Limb (tissue), 2 donors: Measurements from ENCODE around the gene SLC38A10.

Source experiments
- DNase-seq, 2 donors: peaks; one replicate each; pipeline ENCODE4 v3.0.0-alpha.2; 2016; ENCODE audit errors: extremely low spot score in 2 of 2

The SLC38A10 gene

DNA sequence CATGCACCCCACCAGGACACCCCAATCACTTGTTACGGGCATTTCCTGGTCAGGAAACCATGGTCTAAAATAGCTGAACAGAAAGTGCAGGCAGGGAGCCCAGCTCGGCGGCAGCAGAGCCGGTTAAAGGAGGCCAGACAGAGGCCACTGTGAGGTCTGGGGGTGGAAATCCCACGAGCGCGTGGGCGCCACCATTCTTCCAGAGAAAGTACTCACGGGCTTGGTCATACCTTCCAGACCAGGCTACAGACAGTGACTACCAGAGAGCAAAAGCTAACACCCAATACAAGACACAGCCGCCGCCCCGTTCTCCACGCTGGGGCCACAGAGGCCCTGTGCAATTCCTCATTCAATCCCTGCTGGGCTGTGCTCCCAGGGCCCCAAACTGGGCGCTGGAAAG, 84.2 kb downstream of the SLC38A10 start:
- DNase-seq, result no peak

DNA sequence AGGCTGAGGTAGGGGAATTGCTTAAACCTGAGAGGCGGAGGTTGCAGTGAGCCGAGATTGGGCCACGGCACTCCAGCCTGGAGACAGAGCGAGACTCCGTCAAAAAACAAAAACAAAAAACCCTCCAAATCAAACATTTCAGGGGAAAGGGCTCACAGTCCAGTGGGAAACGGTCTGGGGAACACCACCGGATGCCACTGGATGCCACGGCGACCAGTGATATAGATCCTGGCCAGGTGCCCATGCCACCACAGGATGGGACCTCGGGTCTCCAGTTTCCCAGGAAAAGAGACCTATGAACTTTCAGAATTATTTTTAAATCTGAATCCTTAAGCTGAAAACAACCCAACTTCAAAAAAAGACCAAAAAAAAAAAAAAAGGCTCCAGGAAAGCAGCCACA, 84.6 kb downstream of the SLC38A10 start:
- DNase-seq, result no peak

DNA sequence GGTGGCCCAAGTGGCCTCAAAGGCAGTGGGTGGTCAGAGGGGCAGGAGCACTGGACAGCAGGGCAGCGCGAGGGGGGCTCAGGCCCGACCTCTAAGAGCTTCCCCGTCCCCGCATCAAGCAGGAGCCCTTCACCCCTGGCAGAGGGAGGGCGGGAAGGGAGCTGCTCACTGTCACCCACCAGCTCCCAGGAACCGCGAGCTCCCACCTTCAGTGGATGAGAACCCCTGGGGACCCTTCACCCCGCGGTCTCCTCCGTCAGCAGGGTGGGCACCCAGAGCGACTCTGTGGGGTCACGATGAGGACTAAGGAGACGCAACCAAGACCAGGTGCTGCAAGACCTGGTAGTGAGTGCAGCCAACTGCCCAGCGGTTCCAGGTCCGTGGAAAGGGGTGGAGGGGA, 86.0 kb downstream of the SLC38A10 start:
- DNase-seq, result no peak

DNA sequence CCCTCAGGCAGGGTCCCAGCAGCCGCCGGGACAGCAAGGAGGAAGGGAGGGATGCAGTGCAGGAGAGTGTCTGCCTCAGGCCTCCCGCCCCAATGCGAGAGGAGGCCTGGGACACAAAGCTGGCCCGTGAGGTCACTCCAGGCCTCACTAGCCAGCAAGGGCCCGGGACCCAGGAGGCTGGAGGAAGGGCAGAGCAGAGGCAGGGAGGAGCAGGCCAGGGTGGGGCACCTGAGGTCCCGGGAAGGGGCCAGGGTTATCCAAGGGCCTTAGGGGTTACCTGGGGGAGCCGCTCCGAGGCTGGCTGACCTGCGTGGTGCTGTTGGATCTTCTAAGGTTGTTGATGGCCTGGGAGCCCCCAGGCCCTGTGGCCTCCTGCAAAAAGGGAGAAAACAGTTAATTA, 86.5 kb downstream of the SLC38A10 start:
- DNase-seq, result no peak

DNA sequence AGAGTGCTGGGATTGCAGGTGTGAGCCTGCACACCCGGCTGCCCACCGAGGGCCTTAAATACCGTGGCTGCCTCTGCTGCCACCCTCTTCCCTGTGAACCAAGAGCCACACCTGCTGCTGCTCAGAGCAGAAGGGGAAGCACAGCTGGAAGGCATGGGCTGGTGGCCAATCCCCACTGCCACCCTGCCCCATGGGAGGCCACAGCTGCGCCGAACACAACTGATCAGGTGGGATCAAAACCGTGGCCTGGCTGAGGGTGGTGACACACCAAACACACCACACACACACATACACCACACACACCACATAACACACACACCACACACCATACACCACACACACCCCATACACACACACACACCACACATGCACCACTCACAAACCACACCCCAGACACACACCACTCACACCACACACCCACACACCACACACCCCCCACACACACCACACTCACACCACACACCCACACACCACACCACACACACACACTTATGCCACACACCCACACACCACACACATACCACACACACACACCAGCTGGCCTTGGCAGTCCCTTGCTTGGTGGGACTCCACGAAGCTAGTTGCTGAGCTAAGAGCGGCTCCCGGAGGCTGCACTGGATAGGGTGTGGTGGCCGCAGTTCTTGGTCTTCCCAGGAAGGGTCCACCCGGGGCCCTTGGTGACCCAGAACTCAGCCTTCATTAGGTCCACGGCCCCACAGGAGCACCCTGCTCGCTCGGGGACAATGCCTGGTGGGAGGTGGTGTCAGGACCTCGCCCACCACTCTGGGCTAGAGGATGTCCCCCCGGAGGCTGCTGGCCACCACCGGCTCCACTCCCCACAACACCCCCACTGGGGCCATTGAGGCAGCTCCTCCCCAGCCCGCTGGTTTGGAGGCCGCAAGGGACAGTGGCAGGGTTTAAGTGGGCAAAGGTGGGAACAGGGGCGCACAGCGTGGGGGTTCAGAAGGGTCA, 87.2 kb downstream of the SLC38A10 start:
- DNase-seq, result no peak

DNA sequence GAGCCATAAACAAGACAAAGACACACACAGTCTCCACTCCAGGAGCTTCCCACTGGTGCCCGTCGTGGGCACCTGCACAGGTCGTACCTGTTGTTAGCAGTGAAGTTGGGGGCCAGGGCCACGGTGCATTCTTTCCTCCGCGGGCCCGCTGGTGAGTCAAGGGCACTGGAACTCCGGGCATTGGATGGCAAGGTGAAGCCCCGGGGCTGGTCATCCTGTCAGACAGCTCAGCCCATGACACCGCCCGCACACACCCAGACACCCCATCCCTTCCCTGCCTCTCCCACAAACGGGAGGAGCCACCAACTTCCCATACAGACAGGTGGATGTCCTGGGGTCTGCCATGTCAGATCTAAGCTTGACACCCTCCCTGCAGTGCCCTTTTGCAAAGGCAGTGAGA, 88.5 kb downstream of the SLC38A10 start:
- no peak for DNase-seq

DNA sequence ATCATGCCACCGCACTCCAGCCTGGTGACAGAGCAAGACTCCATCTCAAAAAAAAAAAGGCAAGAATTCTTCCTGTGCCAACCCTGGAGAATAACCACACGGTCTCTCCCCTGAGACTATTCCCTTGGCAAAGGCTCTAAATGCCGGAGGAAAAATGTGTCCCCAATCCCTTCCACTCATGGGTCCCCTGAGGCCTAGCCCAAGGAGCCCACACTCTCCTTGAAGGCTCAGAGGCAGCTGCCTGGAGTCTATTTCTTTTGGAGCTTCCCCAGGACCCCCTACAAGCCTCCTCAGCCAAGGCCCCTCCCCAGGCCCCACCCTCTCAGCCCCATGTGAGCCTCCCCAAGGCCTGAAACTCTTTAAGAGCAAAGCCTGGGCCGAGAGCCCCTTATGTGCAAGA, 88.9 kb downstream of the SLC38A10 start:
- DNase-seq, result no peak

DNA sequence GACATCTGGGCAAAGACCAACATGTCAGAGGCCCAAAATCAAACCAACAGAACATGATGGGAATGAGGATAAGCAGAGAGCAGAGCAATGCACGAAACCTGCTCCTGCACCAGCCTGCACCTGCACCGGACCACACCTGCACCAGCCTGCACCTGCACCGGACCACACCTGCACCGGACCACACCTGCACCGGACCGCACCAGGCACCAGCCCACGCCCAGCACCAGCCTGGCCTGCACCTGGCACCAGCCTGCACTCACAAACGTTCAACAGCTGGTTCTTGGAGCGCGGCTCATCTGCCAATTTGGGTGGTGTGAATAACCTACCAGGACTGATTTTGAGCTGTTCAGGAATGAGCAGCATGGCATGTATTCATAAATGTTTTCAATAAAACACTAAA, 90.5 kb downstream of the SLC38A10 start:
- no peak for DNase-seq

DNA sequence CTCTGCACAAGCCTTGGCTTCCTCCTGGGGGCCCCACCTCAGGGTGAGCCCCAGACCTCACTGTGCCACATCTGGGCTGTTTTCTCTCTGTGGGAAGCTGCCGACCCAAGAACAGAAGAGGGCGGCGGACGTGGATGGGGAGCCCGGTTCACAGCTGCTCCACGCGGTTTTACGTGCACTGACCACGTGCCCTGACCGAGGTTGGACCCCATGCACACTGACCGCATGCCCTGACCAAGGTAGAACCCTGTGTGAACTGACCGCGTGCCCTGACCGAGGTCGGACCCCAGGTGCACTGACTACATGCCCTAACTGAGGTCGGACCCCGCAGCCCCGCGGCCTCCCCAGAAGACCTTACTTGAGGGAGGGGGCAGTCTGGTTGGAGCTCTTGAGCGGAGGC, 92.0 kb downstream of the SLC38A10 start:
- DNase-seq, result no peak

DNA sequence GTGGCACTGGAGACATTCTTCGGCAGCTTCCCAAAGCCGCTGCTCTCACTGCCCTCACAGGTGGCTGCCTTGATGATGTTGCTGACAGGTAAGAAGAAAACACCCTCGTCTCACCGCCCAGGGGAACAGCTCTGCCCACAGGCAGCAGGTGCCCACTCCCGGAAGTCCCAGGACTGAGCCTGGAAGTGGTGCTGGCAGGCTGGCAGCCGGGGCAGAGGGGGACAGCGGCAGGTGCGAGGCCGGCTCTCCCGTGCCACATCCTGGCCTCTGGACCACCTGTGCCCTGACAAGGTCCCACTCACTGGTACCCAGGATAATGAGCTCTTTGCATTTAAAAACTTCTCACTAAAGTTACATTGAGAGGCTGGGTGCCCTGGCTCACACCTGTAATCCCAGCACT, 92.8 kb downstream of the SLC38A10 start:
- no peak for DNase-seq

DNA sequence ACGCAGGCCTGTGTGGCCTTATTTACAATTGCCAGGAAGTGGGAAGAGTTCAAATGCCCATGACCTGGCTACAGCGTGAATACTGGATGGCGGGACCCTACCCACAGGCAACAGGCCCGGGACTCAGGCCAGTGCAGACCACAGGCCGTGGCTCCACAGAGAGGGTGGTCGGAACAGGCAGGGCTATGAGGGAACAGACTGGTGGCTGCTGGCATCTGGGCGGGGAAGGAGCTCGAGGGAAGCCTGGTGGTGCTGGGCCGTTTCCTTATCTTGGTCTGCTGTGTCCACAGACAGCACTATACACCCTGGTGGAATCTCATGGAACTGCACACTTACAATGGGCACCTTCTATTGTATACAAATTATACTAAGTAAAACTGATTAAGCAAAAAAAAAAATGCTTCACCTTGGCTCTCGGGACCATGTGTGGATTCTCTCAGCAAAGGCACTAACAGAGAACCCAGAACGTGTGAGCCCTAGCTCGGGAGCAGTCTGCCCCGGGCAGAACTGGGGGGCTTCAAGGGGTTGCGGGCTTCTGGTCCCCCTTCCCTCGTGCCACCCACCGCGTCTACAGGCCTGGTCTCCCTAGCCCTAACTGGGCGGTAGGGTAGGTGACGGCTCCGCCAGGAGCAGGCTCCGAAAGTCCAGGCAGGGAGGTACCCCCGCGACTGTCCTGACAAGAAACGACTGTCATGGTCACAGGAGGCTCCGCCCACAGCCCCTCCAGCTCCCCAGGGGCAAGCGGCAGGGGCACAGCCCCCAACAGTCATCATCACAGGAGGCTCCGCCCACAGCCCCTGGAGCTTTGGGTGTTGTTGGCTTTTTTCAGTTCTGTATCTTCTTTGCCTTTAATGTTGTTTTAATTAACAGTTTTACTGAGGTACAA, 94.2 kb downstream of the SLC38A10 start:
- DNase-seq, result peak in 1 of 2 donors; percentile 48

DNA sequence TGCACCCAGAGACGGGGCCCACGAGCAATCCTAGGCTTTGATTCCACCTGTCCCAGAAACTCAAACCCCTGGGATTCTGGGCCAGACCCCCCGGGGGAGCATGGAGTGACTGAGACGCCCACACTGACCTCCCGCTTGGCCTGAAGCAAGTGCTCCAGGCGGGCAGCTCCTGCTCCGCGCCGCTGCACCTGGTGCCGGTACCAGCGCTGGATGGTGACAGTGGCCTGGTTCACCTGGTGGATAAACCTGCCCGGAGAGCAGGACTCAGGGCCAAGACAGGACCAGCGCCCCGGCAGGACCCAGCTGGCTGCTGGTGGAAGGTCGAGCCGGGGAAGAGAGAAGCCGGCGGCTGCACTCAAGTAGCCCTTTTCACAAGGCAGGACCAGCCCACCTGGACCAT, 94.9 kb downstream of the SLC38A10 start:
- no peak for DNase-seq

DNA sequence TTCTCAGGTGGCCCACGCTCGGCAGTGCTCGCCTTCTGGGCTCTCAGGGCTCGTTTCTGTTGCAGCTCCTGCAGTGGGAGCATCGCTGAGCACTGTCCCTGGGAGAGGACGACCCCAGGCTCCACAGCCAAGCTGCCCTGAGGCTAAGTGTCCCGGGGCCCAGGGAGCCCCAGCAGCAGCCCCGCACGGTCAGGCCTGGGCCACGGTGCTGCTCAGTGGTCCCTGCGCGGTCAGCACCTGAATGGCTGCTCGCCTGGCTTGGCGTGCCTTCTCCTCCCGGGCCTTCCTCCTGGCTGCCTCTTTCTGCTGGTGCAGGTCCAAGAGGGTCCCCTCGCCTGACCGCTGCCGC, 95.7 kb downstream of the SLC38A10 start:
- no peak for DNase-seq

DNA sequence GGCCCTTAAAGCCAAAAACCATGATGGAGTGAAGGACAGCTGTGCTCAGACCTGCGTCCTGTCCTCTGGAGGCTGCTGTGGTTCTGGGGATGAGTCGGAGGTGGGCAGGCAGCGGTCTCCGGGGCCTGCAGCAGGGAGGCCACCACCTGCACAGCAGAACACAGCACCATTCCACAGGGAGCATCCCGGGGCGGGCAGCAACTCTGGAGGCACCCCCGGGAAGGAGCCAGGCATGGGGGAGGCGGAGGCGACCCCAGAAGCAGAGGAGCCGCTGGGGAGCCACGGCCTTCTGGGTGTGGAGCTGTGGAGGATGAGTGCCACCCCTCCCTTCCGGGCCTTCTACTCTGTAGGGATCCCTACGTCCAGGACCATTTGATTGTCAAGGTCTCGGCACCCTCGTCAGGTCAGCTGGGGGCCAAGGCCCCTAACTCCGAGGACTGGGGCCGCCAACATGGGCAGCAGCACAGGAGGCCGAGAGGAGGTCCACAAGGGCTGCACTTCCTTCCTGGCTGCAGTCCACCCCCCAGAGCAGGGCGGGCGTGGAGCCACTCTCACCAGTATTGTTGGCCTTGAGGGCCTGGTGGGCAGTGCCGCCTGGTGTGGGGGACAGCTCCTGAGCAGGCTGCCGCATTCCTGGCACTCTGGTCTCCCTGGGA, 96.2 kb downstream of the SLC38A10 start:
- DNase-seq, result no peak

DNA sequence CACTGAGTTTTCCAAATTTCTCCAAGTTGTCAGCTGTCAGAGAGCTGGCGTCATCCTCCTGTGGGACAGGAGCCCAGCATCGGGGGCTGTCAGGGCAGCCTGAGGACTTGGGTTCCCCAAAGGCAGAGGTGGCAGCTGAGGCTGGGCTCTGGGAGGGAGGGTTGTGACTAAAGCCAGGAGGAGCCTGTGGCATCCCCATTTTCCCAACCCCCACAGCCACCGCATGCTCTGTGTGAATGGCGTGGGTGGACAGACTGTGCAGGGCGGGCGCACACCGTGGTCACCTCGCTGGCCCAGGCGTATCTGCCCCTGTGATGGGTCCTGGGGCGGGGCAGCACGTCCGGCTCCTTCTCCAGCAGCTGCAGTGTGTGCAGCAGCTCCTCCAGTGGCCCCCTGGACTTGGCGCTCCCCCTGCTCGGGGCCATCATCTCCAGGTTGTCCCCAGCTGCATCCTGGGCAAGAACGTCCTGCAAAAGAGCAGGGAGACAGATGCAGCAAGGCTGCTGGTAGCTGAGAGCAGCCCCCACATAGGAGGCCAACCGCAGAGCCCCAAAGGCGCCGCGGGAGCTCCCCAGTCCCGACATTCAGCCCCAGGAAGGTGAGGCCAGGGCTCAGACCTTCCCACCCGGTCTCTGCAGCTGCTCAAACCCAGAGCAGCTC, 97.1 kb downstream of the SLC38A10 start:
- DNase-seq, result no peak

DNA sequence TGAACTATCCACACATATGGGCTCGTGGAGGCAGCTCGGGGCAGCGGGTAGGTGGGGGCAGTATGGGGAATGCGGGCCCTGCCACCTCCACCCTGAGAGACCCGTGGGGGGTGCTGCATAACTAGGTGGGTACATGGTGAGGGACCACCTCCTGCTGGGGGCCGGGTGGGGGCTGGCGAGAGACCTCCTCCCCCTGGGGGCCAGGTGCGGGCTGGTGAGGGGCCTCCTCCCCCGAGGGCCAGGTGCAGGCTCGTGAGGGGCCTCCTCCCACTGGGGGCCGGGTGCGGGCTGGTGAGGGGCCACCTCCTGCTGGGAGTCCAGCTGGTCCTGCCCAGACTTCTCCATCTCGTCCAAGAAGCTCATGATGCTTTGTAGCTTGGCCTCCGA, 97.7 kb downstream of the SLC38A10 start:
- DNase-seq, result no peak

DNA sequence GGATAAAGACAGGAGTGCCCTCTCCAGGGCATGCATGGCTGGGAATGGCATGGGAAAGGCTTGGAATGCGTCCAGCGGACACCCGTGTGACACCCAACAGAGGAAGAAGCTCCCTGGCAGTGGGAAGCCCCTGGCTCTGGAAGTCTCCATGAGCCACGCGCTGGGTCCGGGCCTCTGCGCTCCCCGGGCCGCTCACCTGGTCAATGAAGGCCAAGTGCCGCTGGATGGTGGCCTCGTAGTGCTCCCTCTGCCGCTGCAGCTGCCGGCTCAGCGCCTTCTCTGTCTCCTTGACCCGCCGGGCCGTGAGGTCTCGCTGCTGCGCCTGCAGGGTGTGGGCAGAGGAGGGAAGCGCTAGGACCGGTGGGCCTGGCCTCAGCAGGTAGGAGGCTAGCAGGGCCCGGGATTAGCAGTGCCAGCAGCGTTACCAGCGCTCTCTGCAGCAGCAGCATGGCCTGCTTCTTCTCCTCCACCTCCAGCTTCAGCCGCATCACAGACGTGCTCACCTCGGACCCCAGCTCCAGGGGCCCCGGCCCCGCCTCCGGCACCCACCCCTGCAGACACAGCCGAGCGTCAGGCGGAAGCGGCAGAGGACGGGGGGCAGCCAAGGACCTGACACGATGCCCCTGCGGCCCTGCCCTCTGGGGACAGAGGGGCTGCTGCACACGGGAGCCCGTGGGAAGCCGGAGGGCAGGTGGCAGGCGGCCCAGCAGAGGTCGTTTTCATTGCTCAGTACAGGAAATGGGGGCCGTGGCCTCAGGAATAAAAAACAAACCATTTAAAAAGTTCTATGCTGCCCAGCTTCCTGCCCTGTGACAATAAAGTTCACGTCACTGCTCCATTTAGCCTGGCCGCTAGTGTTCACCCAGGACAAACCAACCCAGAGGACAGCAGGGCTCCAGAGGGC, 98.3 kb downstream of the SLC38A10 start:
- DNase-seq, result no peak

DNA sequence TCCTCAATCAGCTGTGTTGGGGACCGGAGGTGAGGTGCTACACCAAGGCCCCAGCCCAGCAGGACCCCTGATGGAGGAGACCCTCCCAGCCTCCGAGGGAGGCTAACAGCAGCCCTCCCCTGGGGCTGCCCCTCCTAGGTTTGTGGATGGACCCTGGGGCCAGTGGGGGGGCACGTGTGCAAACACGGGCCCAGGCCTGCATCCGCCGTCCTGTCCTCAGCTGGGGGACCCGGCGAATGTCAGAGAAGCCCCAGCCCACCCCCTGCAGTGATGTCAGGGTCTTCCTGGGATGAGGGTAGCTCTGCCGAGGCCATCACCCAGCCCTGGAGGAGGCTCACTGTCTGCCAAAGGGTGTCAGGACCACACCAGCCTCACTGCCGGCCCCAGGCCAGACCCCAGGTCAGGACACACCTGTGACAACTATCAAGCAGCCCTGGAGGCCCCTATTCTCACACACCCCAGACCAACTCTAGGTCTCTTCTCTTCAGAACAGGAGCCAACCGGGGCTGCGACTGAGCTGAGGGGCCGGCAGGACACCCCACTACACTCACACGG, 99.1 kb downstream of the SLC38A10 start:
- DNase-seq, result no peak
